Measurements from ENCODE around the gene SETD2.
A peak's percentile ranks its signal among the peaks of the same experiment; 100 is the strongest.

The SETD2 gene

GRCh38 chr3:46979958-46980497, 183.9 kb downstream of the SETD2 start:
- DNase-seq (ENCODE audit: low read depth) = peak; percentile 25

GRCh38 chr3:46978985-46979944, 184.6 kb downstream of the SETD2 start, which contains the start of gene NBEAL2:
TSS of gene NBEAL2 (plus strand) at chr3:46979666. CDS start at chr3:46979862, 196 bp downstream.
- peak; percentile 93 for DNase-seq (ENCODE audit: low read depth)

GRCh38 chr3:46978381-46978780, 185.5 kb downstream of the SETD2 start:
- DNase-seq (ENCODE audit: low read depth) = no peak

- no peak for DNase-seq (ENCODE audit: low read depth)
These were observed 186.1 kb downstream of the SETD2 start for GRCh38 chr3:46977811-46978195.

GRCh38 chr3:46976326-46977190, 187.4 kb downstream of the SETD2 start, which contains the start of gene CCDC12:
TSS of gene CCDC12 (minus strand) at chr3:46976745. CDS start at chr3:46976732, 13 bp downstream.
- DNase-seq (ENCODE audit: low read depth) = peak; percentile 99

GRCh38 chr3:46974421-46975171, 189.3 kb downstream of the SETD2 start:
- DNase-seq (ENCODE audit: low read depth) = no peak

GRCh38 chr3:46972396-46972795, 191.5 kb downstream of the SETD2 start:
- no peak for DNase-seq (ENCODE audit: low read depth)

- no peak for DNase-seq (ENCODE audit: low read depth)
These were observed 192.2 kb downstream of the SETD2 start for GRCh38 chr3:46971742-46972141.

GRCh38 chr3:46971151-46971550, 192.8 kb downstream of the SETD2 start:
- DNase-seq (ENCODE audit: low read depth) = no peak

- no peak for DNase-seq (ENCODE audit: low read depth)
These were observed 193.4 kb downstream of the SETD2 start for GRCh38 chr3:46970391-46971091.

GRCh38 chr3:46968783-46969428, 195.0 kb downstream of the SETD2 start:
- DNase-seq (ENCODE audit: low read depth) = no peak

- no peak for DNase-seq (ENCODE audit: low read depth)
These were observed 197.1 kb downstream of the SETD2 start for GRCh38 chr3:46966811-46967210.
